H1 (cell line): ENCODE measurements around the gene GASK1B. TPM values are rescaled to one million over a fixed set of nuclear protein-coding genes. Genes with fewer than 3 reads are reported as not detected.

Experiments used
- ATF2 ChIP-seq: IDR thresholded peaks from 2 replicates; pipeline ENCODE4 v1.6.1; 2012; ENCODE audit warnings: low read length, inconsistent platforms
- CHD7 ChIP-seq: fragments of 300-600 bp; sonication (generic); IDR thresholded peaks from 2 replicates; pipeline ENCODE4 v1.7.1; 2012; ENCODE audit warnings: low read length, moderate library complexity, mild to moderate bottlenecking, inconsistent platforms; ENCODE audit not compliant: insufficient replicate concordance
- CTBP2 ChIP-seq: IDR thresholded peaks from 2 replicates; pipeline ENCODE4 v1.7.0; 2011; ENCODE audit warnings: borderline replicate concordance, mild to moderate bottlenecking, moderate library complexity, mixed read lengths, low read length; ENCODE audit not compliant: insufficient read depth, insufficient read length
- GABPA ChIP-seq: IDR thresholded peaks from 2 replicates; pipeline ENCODE4 v1.6.1; 2011; ENCODE audit warnings: mild to moderate bottlenecking, low read length, moderate library complexity, borderline replicate concordance; ENCODE audit not compliant: insufficient read depth
- HDAC6 ChIP-seq: IDR thresholded peaks from one replicate; pipeline ENCODE4 v1.7.1; 2012; ENCODE audit warnings: low read depth, mild to moderate bottlenecking, inconsistent platforms, low read length, moderate library complexity
- MAFK ChIP-seq: IDR thresholded peaks from 2 replicates; pipeline ENCODE4 v1.6.1; 2012; ENCODE audit warnings: low read depth, mild to moderate bottlenecking, improper control_type of control experiment, low read length
- POLR2A ChIP-seq, 2 experiments: IDR thresholded peaks; 1 replicate in 1 of 2; 2 replicates in 1 of 2; pipeline ENCODE4 v1.6.1; 2011; ENCODE audit warnings: low read depth in 2 of 2, low read length in 2 of 2, mild to moderate bottlenecking in 2 of 2; ENCODE audit errors: control extremely low read depth in 1 of 2
- RBBP5 ChIP-seq: IDR thresholded peaks from 2 replicates; pipeline ENCODE4 v1.7.1; 2012; ENCODE audit warnings: low read depth, mild to moderate bottlenecking, inconsistent platforms, low read length, moderate library complexity, borderline replicate concordance
- polyA plus RNA-seq, 7 experiments: library from polyadenylated mRNA; depleted of rRNA in 3 of 7; stranded (reverse) in 5 of 7; unstranded in 2 of 7; fragments of >200 nt in 5 of 7; fragments of 200-250 nt in 2 of 7; gene quantifications; 1 replicate in 5 of 7; 2 replicates in 1 of 7; 4 replicates in 1 of 7; pipeline versions ENCODE4 v1.2.1 to v1.2.3, GENCODE V29; 2011 to 2013; ENCODE audit warnings: missing spikeins in 2 of 7, mixed read lengths in 2 of 7
- total RNA-seq: library from RNA; stranded (reverse); fragmentation: NEBNext Ultra II Directional; extraction: Animal tissue kit (Norgen Biotek cat#: 25700); gene quantifications from 2 replicates; pipeline ENCODE4 v1.2.1, GENCODE V29; 2021
- TF ChIP-seq, protein P1 (sequence below): IDR thresholded peaks from 2 replicates; pipeline ENCODE4 v1.6.1; 2011; ENCODE audit warnings: low read length, improper control_type of control experiment

GASK1B gene
- total and polyA plus RNA-seq, 2 of the 8 experiments (the other 6 are each of a cell fraction or from before 2014, with no cell fraction given), result not detected

- TF ChIP-seq CHD7, result no peak
- no peak for TF ChIP-seq GABPA
- TF ChIP-seq MAFK, result no peak
- TF ChIP-seq POLR2A (IDR thresholded peaks at IDR 0.05; ENCODE audit: control extremely low read depth in 1 of 2, low read depth in 2 of 2, low read length in 2 of 2), result no peak
- no peak for TF ChIP-seq ATF2
- no peak for TF ChIP-seq CTBP2
- TF ChIP-seq RBBP5, result no peak
- no peak for TF ChIP-seq HDAC6
- TF ChIP-seq, protein P1, sequence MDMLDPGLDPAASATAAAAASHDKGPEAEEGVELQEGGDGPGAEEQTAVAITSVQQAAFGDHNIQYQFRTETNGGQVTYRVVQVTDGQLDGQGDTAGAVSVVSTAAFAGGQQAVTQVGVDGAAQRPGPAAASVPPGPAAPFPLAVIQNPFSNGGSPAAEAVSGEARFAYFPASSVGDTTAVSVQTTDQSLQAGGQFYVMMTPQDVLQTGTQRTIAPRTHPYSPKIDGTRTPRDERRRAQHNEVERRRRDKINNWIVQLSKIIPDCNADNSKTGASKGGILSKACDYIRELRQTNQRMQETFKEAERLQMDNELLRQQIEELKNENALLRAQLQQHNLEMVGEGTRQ, result no peak
Measured at GRCh38 chr4:158169506-158169905, 3.3 kb downstream of the GASK1B start (continued).
